Activated CD8-positive, alpha-beta memory T cell treated with anti-CD3 and anti-CD28 coated beads, Interleukin-2, amount 50 U/mL, for 24 hours (primary cell): ENCODE measurements around the gene PTTG2.

ENCODE experiments used
- DNase-seq: peaks from one replicate; pipeline ENCODE4 v3.0.0-alpha.2; 2020; ENCODE audit errors: extremely low read depth

PTTG2 gene

DNA sequence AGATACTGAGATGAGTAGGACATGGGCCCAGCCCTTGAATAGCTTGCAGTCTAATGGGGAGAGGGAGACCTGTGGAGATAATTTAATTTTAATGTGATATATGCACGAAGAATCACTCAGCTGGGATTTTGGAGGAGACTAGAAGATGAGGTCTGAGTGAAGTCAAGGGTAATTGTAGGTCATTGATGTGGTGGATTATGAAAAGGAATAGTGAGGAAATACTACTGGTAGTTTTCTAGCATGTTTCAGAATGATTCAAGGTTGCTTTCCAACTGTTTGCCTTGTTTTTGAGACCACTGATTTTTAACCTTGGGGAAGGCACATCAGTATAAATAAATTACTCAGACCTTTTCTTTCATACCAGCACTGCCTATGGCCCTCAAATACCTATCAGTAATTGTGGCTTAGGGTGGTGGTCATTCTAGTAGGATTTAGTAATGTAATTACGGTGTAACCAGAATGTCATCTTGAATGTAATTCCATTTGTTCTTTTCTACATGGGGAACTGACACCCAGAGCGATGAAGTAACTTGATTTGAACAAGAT, 25.6 kb downstream of the PTTG2 start:
- DNase-seq: no peak

DNA sequence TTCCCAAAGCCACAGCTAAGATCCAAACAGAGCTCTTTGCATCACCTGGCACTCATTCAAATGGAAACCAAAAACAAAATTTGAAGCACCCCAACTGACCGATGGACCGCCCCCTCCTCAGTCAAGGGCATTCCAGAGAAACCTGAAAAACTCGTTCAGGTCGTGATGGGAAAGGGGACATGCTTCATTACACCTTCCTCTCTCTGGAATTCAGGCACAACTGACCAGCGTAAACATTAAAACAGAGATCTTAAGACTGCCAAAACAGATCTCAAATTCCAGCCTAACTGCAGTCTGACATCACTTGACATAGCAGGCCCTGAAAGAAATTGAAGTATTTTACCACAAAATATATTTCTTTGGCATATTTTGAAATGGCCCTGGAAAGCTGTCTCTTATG, 28.5 kb downstream of the PTTG2 start:
- no peak for DNase-seq

DNA sequence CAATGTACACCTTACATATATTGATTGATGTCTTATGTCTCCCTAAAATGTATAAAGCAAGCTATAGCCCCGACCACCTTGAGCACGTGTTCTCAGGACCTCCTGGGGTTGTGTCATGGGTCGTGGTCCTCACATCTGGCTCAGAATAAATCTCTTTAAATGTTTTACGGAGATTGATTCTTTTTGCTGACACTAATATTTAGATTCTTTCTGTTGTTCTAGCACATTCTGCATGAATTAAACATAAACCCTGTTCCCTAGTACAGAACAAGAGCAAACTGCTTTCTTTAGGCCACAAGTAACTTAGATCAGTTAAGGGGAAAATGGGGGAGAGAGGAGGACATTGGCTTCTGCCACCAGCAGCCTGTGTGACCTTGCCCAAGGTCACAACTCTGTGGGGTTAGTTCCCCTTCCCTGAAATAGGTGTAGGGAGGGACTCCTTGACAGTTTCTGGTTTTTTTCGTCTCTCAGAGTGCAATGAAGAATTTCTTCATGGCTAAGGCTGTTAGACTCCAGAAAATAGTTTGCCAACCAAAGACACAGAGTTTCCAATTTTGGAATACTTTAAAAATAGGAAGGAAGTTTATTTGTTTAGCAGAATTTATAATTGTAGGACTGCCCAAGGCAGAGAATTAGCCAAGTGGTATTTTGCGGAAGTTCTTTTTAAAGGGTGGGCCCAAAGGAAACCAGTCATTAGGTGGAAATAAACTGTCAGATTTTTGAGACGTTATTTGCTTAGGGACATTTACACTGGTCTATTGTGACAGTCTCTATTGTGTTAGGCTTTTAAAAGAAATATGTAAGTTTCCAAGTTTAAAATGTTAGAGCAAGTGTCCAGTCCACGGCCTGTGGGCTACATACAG, 29.4 kb downstream of the PTTG2 start:
- DNase-seq: no peak

DNA sequence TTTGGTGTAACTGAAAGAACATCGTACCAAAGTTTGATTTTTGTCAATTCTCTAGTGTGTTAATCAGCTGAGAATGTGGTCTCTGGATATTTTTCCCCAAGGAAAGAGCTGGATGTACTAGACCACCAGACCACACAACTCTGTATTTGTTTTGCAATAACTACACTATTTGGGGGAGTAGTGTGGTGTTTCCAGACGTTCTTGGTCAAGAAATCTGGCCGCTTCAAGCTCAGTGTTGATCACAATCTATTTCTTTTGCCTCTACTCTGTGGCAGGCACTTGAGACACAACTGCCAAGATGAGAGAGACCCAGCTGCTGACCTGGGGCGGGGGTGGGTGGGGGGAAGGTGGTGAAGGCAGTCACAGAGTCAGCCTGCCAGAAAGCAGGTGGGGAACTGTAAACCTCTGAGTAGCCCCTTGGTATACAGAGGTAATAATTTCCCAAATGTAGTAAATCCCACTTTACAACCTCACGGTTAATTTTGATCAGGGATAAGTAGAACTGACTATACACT, 30.6 kb downstream of the PTTG2 start:
- DNase-seq: no peak

DNA sequence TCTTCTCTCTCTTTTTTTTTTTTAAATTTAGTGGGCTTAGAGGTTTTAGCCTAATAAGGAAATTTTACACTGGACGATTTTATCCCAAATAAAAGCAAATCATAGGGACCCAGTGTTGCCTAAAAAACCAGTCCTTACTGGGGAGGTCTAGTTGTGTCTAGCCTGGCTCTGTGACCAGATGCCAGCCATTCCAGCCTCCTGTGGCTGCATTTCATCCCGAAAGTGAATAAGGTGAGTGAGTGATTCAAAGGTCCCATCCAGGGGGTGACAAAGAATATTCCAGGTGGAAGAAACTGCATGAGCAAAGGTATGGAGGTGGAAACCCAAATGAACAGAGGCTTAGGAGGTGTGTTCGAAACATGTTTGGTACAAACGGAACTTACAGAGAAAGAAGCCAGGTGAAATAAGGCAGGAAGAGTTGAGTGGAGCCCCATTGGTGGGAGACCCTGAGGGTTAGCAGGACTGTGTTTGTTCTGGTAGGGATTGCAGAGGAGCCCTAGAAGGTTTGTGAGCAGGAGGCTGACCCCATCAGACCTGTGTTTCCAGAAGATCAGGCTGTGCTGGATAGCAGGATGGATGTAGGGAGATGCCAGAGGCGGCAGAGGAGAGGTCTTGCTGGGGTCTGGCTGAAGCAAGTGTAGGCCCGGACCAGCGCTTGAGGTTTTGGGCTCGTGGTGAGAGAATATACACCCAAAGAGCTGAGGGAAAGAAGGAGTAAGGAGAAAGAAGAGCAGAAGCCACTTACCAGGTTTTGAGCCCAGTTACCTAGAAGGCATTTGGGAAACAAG, 31.6 kb downstream of the PTTG2 start:
- no peak for DNase-seq

DNA sequence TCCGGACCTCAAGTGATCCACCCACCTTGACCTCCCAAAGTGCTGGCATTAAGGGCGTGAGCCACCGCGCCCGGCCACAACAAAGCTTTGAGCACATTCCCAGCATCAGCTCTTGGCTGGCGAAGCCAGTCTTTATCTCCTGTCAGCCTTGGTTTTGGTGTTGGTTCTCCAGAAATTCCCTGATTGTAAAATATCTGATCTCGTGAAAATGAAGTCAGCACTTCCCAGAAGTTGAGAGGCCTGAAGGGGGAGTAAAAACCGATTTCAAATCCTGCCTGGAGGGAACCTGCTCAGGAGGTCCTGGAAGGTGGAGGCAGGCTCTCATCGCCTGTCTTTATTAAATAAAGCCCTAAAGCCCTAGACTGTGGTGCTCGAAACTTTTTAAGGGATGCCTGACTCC, 33.6 kb downstream of the PTTG2 start:
- no peak for DNase-seq

DNA sequence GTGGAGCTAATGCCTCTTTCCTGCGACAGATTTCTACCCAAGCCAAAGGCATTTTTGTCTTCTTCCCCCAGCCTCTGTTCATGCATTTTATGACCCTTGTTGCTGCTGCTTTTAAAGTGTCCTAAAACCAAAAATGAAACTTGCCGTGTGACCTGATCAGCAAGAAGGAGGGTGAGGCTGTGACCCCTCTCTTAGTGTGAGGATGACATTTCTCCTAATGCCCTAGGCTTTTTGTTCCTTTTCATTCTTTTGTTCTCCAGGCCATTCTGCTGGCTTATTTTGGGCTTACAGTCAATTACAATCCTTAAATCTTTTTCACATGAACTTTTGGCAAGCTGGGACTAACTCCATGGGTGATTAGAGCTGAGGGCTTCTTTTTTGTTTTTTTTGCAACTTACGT, 34.4 kb downstream of the PTTG2 start:
- no peak for DNase-seq

DNA sequence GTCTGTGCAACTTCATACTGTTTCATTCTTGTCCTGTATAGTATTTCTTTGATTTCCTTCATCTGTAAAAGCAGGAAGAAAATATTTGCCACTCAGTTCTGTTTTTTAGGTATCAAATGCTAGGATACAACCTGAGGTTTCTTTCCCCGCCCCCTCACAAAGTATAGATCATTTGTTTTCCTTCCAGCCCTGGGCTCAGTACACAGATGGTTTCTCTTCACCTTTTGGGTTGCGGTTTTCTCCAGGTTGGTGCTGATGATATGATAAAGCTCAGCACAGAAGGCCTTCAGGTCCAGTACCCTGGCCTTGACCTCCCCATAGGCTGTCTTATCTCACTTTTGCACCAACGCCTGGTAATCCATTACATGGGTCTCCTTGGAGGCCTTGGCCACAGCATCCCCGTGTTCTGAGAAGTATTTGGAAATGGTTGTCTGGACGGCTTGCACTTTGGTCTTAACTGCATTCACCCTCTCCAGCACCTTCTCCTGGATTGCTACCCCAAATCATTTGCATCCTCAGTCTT, 35.2 kb downstream of the PTTG2 start:
- no peak for DNase-seq

DNA sequence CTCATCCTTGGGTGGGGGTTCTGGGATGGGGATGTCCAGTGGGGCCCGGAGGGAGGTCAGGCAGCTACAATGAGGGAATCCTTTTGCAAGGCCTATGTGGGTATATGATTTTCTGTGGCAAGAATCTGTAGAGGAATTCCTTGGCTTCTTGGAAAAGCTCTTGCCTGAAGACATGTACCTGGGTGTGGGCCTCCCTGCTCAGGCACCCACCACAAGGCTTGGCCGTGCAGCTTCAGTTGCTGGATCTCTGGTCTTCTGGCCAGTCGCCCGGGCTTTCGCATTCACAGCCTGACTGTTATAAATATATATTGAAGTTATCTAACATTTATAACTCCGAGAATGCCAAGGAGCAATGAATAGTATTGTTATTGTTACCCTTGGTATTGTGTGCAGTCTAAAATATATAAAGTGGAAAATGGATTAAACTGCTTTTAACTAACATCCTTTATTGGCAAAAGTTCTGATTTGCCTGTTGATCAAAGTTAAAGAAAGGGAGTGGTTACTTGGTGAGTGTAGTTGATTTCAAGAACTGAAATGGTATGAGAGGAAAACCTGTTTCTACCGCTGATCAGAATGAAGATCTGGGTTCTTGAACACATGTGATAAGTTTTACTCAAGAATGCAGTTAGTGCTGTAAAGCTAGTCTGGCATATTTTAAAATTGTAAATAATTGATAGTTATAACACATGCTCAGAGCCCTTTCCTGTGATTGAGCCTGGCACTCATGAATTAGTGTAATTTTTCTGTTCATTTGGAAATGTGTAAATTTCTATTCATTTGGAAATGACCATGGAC, 36.0 kb downstream of the PTTG2 start:
- no peak for DNase-seq

DNA sequence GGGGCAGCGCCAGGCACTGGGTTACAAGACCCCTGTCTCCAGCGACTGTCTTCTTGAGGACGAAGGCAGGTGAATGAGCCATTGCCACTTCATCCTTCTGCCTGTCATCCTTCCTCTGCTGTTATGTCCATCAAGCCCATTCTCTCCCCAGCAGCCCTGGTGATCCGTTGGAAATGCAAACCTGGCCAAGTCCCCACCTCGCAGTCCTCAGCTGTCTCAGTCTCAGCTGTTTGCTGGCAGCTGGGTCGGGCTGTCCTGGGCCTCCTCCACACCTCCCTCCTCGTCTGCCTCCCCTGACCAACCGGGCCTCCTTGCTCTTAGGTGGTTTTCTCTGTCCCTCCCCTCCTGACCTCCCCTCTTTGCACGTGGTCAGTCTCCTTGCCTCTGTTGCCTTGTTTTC, 38.0 kb downstream of the PTTG2 start:
- no peak for DNase-seq

DNA sequence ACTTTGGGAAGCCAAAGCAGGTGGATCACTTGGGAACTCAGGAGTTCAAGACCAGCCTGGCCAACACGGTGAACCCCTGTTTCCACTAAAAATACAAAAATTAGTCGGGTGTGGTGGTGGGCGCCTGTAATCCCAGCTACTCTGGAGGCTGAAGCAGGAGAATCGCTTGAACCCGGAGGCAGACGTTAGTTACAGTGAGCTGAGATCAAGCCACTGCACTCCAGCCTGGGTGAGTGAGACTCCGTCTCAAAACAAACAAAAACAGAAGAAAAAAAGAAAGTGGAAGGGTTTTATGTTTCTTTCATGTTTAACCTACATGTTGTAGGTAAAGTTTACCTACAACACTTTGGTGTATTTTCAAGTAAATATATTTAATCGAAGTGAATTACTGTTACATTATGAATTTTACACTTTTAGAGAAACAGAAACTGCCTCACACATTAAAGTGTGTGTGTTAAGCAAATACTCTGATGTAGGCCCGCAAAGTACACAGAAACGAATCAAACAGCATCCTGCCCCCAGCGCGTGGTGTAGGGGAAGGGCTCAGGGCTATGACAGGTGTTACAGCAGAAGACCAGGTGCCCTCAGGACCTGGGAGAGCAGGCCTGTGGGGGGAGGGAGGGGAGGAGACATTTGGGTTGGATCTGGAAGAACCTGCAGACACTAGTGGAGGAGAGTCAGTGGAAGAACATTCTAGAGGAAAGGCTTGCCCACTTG, 39.0 kb downstream of the PTTG2 start:
- DNase-seq: no peak

DNA sequence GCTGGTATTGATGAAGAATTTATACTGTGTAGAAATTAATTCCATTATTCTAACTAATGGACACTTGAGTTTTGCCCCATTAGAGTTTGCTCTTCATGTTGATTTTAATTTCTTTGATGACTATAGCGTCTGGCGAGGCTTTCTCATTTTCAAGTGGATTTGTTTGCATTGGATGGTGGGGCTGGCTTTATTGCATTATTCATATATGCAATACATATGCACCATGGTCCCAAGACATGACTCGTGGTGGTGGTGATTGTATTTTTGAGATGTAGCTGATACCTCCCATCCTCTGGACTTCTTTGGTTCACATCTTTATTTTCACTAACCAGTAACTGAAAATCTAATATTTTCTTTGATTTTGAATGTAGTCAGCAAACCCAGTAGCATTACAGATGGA, 39.8 kb downstream of the PTTG2 start:
- DNase-seq: no peak

DNA sequence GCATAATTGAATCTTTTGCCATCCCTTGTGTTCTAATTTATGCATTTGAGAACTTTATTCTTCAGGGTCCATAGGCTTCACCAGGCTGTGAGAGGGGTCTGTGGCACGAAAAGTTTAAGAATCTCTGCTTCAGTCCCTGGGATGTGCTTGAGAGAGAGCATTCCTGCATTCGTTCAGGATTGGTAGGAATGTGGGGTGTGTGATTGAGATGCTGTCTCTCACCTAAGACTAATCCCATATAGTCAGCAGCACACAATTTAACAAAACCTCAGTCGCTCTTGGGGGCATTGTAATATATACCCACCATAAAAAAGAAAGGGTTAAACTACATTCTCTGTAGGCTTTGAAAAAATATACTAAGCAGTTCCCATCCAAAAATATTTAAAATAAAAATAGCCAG, 41.7 kb downstream of the PTTG2 start:
- no peak for DNase-seq

DNA sequence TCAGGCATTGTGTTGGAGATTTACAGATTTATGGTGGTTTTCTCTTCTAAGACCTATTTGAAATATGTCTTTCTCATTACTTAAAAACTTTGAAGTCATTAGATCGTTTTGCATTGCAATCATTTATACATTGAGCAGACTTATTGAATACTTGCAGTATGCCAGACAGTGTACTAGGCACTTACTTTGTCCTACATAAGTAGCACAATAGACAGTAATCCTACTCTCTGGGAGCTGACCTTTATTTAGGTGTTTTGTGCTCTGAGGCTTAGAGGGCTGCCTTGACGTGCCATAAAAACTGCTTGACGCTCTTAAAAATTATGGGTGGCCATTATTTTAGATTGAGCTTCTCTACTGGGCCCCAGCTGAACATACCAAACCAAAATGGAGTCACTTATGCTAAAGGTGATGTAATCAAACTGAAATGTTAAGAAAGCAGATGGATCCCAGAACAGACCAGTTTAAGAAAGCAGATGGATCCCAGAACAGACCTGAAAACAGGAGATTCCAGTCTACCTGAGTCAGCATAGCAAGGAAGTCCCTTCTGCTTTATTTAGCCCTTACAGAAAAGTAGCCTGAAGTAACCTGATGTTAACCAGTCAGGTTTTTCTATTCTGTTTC, 42.4 kb downstream of the PTTG2 start:
- no peak for DNase-seq

DNA sequence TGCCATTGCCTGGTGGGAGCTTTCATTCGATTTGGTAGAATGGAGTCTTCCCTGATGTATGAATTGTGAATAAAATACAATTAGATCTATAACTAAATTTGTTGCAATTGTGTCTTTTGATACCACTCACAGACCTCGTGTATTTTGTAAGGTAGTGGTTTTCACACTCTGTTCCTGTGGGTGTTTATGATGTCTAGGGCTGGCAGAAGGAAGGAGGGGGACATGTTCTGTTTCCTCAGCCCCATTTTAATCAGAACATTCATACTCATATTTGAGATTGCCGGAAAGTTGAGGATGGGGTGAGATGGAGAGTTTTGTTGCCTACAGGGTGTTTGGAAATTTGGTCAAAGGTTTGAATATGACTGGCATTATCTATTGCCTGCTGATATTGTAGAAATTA, 42.9 kb downstream of the PTTG2 start:
- no peak for DNase-seq

DNA sequence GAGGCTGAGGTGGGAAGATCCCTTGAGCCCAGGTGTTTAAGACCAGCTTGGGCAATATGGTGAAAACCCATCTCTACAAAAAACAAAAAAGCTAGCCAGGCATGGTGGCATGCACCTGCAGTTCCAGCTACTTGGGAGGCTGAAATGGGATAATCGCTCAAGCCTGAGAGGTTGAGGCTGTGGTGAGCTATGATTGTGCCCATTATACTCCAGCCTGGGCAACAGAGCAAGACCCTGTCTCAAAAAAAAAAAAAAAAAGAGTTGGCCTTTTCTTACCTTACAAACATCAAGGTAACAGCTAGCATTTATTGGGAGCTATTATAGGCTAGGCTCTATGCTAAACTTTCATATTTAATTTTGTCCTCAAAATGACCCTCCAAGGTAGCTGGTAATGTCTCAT, 43.4 kb downstream of the PTTG2 start:
- no peak for DNase-seq

DNA sequence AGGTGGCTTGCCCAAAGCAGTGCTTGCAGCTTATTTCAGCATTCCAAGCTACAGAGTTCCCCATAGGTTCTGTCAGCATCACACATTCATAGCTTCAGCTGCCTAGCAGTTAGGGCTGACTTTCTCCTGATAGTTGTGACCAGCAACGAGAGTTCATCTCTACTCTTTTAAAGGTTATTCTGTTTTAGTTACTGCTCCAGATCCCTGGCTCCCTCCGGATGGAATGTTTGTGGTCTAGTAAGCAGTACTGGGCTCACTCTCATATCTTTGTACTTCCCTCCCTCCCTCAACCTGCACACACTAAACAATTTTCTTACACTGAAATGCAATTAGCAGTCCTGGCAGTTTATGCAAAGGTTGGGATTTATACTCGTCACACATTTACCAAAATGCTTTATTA, 43.9 kb downstream of the PTTG2 start:
- DNase-seq: no peak

DNA sequence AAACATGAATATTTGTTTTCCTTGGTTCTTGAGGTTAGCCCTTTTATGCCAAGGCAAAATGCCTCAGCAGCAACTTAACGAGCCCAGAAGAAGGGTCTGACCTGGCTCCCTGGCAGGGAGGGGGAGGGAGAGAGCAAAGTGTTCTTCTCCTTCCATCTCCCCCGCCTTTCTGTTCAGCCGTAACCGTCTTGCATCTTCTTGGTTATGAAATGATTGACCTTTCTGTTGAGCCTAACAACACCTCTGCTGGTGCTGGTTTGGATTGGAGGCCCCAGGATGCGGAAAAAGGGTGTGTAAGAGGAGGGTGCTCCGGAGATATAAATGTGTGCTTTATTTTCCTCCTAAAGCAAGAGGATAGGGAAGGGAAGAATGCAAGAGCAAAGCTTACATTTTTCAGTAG, 44.7 kb downstream of the PTTG2 start:
- no peak for DNase-seq

DNA sequence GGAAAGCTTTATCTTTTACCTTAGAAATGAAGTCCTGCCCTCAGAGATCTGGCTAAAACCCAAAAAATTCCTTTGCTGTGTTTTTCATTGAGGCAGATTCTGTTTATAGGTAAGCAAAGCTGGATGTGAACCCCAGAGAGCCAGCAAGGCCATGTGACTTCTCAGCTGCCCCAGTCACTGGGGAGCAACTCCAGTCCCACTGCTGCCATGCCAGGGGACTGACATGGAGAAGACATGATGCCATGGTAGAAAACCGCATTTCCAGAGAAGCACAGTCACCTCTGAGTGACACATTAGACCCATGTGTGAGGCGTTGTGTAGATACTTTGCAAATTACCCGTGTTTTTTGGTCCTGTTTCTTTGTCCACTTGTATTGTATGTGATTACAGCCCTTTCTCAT, 45.4 kb downstream of the PTTG2 start:
- no peak for DNase-seq

DNA sequence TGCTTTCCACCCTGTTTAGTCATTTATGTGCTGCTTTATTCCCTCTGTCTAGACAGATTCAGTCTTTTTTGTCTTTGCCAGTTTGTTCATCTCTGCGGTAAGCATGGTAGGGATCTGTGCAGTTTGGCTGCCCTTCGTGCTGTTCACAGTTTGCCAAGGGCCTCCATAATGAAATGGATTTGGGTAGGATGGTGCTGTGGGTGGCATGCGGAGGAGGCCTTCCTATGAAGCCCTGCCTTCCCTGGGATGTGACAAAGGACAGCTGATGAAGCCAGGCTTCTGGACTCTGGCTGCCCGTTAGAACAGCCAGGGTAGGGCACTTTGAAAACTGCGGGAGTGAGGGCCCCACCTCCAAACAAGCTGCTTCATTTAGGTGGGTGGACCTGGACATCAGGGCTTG, 47.4 kb downstream of the PTTG2 start:
- no peak for DNase-seq
